Right lobe of liver (tissue), 6 donors: ENCODE data around the gene PXK. TPM values are rescaled to one million over a fixed set of nuclear protein-coding genes. Genes with fewer than 3 reads are reported as not detected.

Experiments
- ATAC-seq, 4 donors: fragments of 200-7000 bp; cut with Tn5 transposase; one replicate each; pipeline ENCODE4 v1.9.1; 2020; ENCODE audit warnings: mild to moderate bottlenecking in 4 of 4, moderate library complexity in 4 of 4
- DNase-seq, 3 donors: peaks; one replicate each; pipeline ENCODE4 v3.0.0-alpha.2; 2020
- H3K27ac ChIP-seq, 3 donors: fragments of 200-600 bp; one replicate each; pipeline ENCODE4 v1.8.0; 2022
- H3K27me3 ChIP-seq, 2 donors: fragments of 200-600 bp; one replicate each; pipeline ENCODE4 v1.8.0; 2022
- H3K36me3 ChIP-seq, 4 donors: fragments of 200-600 bp; sonication (generic) in 1 of 4; one replicate each; pipeline versions ENCODE4 v1.5.1 to v1.8.0; 2017 to 2022; ENCODE audit warnings: control low read depth in 1 of 4
- H3K4me1 ChIP-seq, 4 donors: fragments of 200-600 bp; sonication (generic) in 1 of 4; one replicate each; pipeline versions ENCODE4 v1.5.1 to v1.8.0; 2017 to 2022; ENCODE audit warnings: control low read depth in 1 of 4
- H3K4me3 ChIP-seq, 3 donors: fragments of 200-600 bp; one replicate each; pipeline ENCODE4 v1.8.0; 2022
- H3K9me3 ChIP-seq, 4 donors: fragments of 200-600 bp; sonication (generic) in 1 of 4; one replicate each; pipeline versions ENCODE4 v1.5.1 to v1.8.0; 2017 to 2022; ENCODE audit warnings: control low read depth in 1 of 4
- CTCF ChIP-seq, 4 donors: fragments of 200-600 bp in 3 of 4; fragments of 450-650 bp in 1 of 4; IDR thresholded peaks; one replicate each; pipeline versions ENCODE4 v1.5.1 to v1.8.0; 2016 to 2022; ENCODE audit warnings: antibody characterized with exemption in 4 of 4, mild to moderate bottlenecking in 2 of 4
- POLR2A ChIP-seq: fragments of 450-650 bp; IDR thresholded peaks from one replicate; pipeline ENCODE4 v1.6.1; 2017; ENCODE audit warnings: antibody characterized with exemption, mild to moderate bottlenecking
- WGBS: methylation state at CpG from one replicate; pipeline ENCODE4 v1.1.6; 2018; ENCODE audit warnings: low coverage, low lambda C conversion rate; ENCODE audit not compliant: insufficient coverage; ENCODE audit errors: missing lambda C conversion rate; 5-methylcytosine and 5-hydroxymethylcytosine counted together
- intact Hi-C, 2 donors: fragments of 100-400 bp; cut with DNase I; formaldehyde crosslinking; loops; one replicate each; pipeline versions ENCODE4 v1.11.2 to v1.14.1; 2022
- total RNA-seq, 6 experiments: library from RNA; depleted of rRNA in 2 of 6; stranded (reverse); fragments of >200 nt in 2 of 6; fragmentation: NEBNext Ultra II Directional in 3 of 6; extraction: Animal tissue kit (Norgen Biotek cat#: 25700) in 3 of 6; gene quantifications; one replicate each; pipeline versions ENCODE4 v1.1.0 to v1.2.4, GENCODE V29; 2016 to 2023
- donor health status: DM: no; HTN: yes; CAD: no.
- donor health status: DM: no; HTN: no; CAD: no.
- donor health status: DM: no; HTN: no; CAD: no.
- donor health status: DM: no; HTN: yes; CAD: no.
- donor health status: DM: no; HTN: yes; CAD: no.

PXK gene
- total RNA-seq, 6 experiments from 2014 or later, result 6.6 to 19.4 (median 9.6) TPM

- WGBS, result 64% methylated on average over 2 of the region's 6 CpGs
- peaks cover 0 to 6% (median 0%) of the 10 kb centered on the region in 4 donors for H3K4me1 ChIP-seq
- no peaks in the 10 kb centered on the region for H3K27me3 ChIP-seq
- DNase-seq (no peak), ATAC-seq (no peak)
- H3K9me3 ChIP-seq, result no peaks in the 10 kb centered on the region
- peaks cover 0 to 2% (median 0%) of the 10 kb centered on the region in 4 donors for H3K36me3 ChIP-seq
- no peak overlapping the region for H3K4me3 ChIP-seq
- no peak for TF ChIP-seq POLR2A
- no peak for TF ChIP-seq CTCF (IDR thresholded peaks at IDR 0.05)
- H3K27ac ChIP-seq, result no peak overlapping the region
- intact Hi-C loops, result loop anchor here (5.0 to 10.0 kb wide), 3 partner anchors 72 to 292 kb away; partner anchors contain the start of gene FLNB (in 1 of the 2)
Observed at GRCh38 chr3:58296843-58297242, 35.8 kb upstream of the PXK start.

GRCh38 chr3:58298190-58298589 is 34.5 kb upstream of the PXK start:
- ATAC-seq, result peak; percentile 45 to 63 (median 54)
- intact Hi-C loops, result loop anchor here (5.0 to 10.0 kb wide), 3 partner anchors 73 to 293 kb away; partner anchors contain the start of gene FLNB (in 1 of the 2)

GRCh38 chr3:58299075-58299474 is 33.6 kb upstream of the PXK start:
- Histone ChIP-seq H3K27ac (no peak overlapping the region), H3K36me3 (no peaks in the 10 kb centered on the region), H3K27me3 (no peaks in the 10 kb centered on the region), H3K4me3 (no peak overlapping the region), H3K4me1 (peaks cover 0 to 6% (median 0%) of the 10 kb centered on the region in 4 donors), H3K9me3 (no peaks in the 10 kb centered on the region)
- ATAC-seq, result peak; percentile 7 to 32 (median 16)
- 56% methylated on average over 2 of the region's 2 CpGs for WGBS
- intact Hi-C loops, result loop anchor here (5.0 to 10.0 kb wide), 3 partner anchors 74 to 294 kb away; partner anchors contain the start of gene FLNB (in 1 of the 2)
- DNase-seq, result no peak
- no peak for TF ChIP-seq CTCF (IDR thresholded peaks at IDR 0.05)
- no peak for TF ChIP-seq POLR2A

More at GRCh38 chr3:58298190-58298589, 34.5 kb upstream of the PXK start:
- Histone ChIP-seq H3K27me3 (no peaks in the 10 kb centered on the region), H3K9me3 (no peaks in the 10 kb centered on the region), H3K4me1 (peaks cover 0 to 6% (median 0%) of the 10 kb centered on the region in 4 donors), H3K27ac (no peak overlapping the region), H3K36me3 (no peaks in the 10 kb centered on the region), H3K4me3 (no peak overlapping the region)
- TF ChIP-seq POLR2A (no peak), CTCF (IDR thresholded peaks at IDR 0.05) (no peak)
- 38% methylated on average over 3 of the region's 3 CpGs for WGBS
- no peak for DNase-seq

GRCh38 chr3:58299839-58300516 is 32.7 kb upstream of the PXK start:
- intact Hi-C loops, result loop anchor here (5.0 to 10.0 kb wide), 4 partner anchors 75 to 295 kb away; partner anchors contain the start of gene FLNB (in 2 of the 2)
- WGBS, result 17% methylated on average over 8 of the region's 8 CpGs
- TF ChIP-seq CTCF (IDR thresholded peaks at IDR 0.05) (peak; percentile 62 to 78 (median 74)), POLR2A (no peak)
- Histone ChIP-seq H3K9me3 (no peaks in the 10 kb centered on the region), H3K27ac (no peak overlapping the region), H3K4me3 (no peak overlapping the region), H3K27me3 (no peaks in the 10 kb centered on the region), H3K4me1 (peaks cover 0 to 6% (median 0%) of the 10 kb centered on the region in 4 donors), H3K36me3 (no peaks in the 10 kb centered on the region)
- ATAC-seq (peak; percentile 59 to 72 (median 66)), DNase-seq (no peak)
